Stimulated activated CD8-positive, alpha-beta memory T cell treated with anti-CD3 and anti-CD28 coated beads, Interleukin-12 subunit alpha, Interleukin-12 subunit beta, amount 100 ng/mL, for 4 hours (primary cell): Measurements from ENCODE around the gene TMEM132D.

Source experiments
- DNase-seq: peaks from one replicate; pipeline ENCODE4 v3.0.0-alpha.2; 2020; ENCODE audit warnings: low read depth

Gene TMEM132D

GRCh38 chr12:129723260-129723659 is 180.6 kb downstream of the TMEM132D start:
- DNase-seq = no peak

GRCh38 chr12:129720618-129721017 is 183.2 kb downstream of the TMEM132D start:
- DNase-seq = no peak

- DNase-seq = no peak
These were observed 184.4 kb downstream of the TMEM132D start for GRCh38 chr12:129719416-129719815.

- no peak for DNase-seq
These were observed 186.4 kb downstream of the TMEM132D start for GRCh38 chr12:129717438-129717837.

- DNase-seq = no peak
These were observed 187.0 kb downstream of the TMEM132D start for GRCh38 chr12:129716825-129717224.

GRCh38 chr12:129706716-129707115 is 197.1 kb downstream of the TMEM132D start:
- no peak for DNase-seq

- no peak for DNase-seq
These were observed 199.5 kb downstream of the TMEM132D start for GRCh38 chr12:129704232-129704830.

- DNase-seq = no peak
These were observed 202.2 kb downstream of the TMEM132D start for GRCh38 chr12:129701631-129702101.

GRCh38 chr12:129700036-129700435 is 203.8 kb downstream of the TMEM132D start:
- DNase-seq = no peak

GRCh38 chr12:129696926-129697325 is 206.9 kb downstream of the TMEM132D start:
- DNase-seq = no peak

- DNase-seq = no peak
These were observed 207.4 kb downstream of the TMEM132D start for GRCh38 chr12:129696405-129696804.

GRCh38 chr12:129693731-129694130 is 210.1 kb downstream of the TMEM132D start:
- DNase-seq = no peak

- DNase-seq = no peak
These were observed 216.1 kb downstream of the TMEM132D start for GRCh38 chr12:129687731-129688130.

GRCh38 chr12:129681830-129682229 is 222.0 kb downstream of the TMEM132D start:
- no peak for DNase-seq

- DNase-seq = no peak
These were observed 222.7 kb downstream of the TMEM132D start for GRCh38 chr12:129681151-129681550.

- no peak for DNase-seq
These were observed 227.4 kb downstream of the TMEM132D start for GRCh38 chr12:129676411-129676810.

GRCh38 chr12:129675947-129676346 is 227.9 kb downstream of the TMEM132D start:
- DNase-seq = no peak

- DNase-seq = no peak
These were observed 228.3 kb downstream of the TMEM132D start for GRCh38 chr12:129675496-129675895.

GRCh38 chr12:129673806-129674205 is 230.0 kb downstream of the TMEM132D start:
- DNase-seq = no peak

- DNase-seq = no peak
These were observed 231.7 kb downstream of the TMEM132D start for GRCh38 chr12:129672110-129672509.

- DNase-seq = no peak
These were observed 233.4 kb downstream of the TMEM132D start for GRCh38 chr12:129670256-129670920.

GRCh38 chr12:129665414-129665813 is 238.4 kb downstream of the TMEM132D start:
- DNase-seq = no peak

- no peak for DNase-seq
These were observed 241.6 kb downstream of the TMEM132D start for GRCh38 chr12:129662234-129662633.

- no peak for DNase-seq
These were observed 242.9 kb downstream of the TMEM132D start for GRCh38 chr12:129660946-129661345.
